ENCODE measurements around the gene ISCU.
"Not testable (repeated sequence)": the region's sequence is repeated elsewhere in the genome, so short reads cannot be mapped to it uniquely, and the experiment has no call there.

The ISCU gene

DNA sequence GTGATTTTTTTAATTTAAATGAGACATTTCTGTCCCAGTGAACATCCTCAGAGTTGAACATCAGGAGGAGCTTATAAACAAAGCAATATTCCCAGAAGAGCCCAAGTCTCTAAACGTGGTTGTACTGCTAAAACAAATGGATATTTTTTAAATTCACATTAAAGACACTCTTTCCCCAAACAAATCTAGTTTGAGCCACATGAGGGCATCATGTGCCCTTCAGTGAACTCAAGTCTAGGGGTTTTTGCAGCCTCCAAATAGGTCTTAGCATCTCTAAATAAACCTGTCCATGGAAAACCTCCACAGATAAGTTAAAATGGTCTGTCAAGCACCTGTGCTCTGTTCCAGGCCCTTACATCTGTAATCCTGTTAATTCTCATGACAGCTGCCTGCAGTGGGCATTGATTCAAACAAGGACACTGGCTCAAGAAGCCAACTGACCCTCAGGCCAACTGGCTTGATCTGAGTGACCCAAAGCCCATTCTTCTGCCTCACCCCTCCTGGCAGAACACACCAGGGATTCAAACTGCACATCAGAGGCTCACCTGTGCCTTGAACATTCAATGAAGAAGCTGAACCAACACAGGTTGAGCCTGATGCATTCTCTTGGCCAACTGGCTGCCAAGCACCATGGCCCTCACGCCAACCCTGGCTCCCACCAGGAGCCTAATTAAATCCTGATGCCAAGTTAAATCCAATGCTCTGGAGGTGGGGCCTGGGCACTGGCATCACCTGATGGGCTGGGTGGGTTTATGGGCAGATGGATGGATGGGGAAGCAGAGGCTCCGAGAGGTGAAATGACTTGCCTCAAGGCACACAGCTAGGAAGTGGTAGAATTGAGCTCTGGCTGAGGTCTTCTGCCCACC, 8.6 kb downstream of the ISCU start:
- DNase-seq (ENCODE audit: low read depth): peak; percentile 62

DNA sequence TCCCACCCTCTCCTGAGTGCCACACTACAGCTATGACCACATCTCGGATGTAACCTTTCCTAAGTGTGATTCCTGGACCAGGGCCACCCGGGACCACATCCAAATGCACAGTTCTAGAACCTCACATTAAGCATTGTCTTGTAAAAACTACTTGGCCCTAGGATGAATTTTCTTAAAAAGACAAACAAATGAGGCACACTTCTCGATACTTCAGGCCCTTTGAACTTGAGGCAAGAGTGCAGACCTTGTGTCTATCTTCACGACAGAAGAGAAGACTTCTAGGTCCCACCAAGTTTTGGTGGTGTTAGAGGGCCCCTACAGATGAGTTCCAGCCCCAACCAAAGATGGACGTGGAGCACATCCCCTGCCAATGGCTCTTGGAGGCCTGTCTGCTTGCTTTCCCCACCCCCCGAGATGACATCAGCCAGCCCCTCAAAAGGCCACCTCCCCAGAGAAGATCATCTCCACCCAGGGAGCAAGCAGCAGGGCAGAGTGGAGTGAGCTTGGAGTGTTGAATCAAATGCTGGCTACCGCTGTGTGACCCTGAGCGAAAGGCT, 9.3 kb downstream of the ISCU start:
- no peak for DNase-seq (ENCODE audit: low read depth)

DNA sequence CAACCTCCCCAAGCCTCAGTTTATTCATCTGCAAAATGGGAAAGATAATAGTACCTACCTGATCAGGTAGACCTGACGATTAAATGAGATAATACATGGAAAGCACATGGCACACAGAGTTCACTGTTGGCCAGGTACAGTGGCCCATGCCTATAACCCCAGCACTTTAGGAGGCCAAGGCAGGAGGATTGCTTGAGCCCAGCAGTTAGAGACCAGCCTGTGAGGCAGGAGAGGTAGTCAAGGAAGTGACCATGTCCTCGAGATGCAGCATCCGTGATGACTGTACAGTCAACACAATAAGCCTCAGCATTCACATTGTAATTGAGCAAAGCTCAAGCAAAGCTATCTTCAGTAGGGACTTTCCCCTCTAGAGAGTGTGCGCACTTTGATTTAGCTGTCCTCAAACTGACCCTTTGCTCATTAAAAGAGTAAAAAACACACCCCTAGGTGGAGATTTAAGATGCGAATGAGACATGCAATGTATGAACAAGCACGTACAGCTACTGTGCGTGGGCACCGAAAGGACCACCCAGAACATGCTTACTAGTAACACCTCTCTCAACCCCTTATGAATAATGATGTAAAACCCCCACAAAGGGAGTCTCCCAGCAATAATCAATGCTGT, 9.9 kb downstream of the ISCU start:
- no peak for DNase-seq (ENCODE audit: low read depth)

DNA sequence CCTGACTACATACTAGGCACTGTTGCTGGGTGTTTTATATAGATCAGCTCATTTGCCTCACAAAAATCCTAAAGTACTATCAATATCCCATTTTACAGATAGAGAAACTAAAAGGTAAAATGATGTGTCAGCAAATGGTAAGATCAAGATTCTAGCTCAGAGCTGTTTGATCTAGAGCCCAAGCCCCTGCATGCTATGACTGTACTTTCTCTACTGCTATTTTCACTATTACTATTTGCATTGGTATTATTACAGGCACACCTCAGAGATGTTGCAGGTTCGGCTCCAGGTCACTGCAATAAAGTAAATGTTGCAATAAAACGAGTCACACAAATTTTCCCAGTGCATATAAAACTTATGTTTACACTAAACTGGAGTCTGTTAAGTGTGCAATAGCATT, 10.9 kb downstream of the ISCU start:
- no peak for DNase-seq (ENCODE audit: low read depth)

DNA sequence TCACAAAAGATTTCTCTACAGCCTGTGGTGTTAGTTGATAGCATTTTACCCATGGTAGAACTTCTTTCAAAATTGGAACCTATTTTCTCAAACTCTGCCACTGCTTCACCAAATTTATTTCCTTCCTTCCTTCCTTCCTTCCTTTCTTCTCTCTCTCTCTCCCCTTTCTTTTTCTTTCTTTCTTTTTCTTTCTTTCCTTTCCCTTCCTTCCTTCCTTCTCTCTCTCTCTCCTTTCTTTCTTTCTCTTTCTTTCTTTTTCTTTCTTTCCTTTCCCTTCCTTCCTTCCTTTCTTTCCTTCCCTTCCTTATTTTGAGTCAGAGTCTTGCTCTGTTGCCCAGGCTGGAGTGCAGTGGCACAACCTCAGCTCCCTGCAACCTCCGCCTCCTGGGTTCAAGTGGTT, 11.9 kb downstream of the ISCU start:
- DNase-seq (ENCODE audit: low read depth): not testable (repeated sequence)

DNA sequence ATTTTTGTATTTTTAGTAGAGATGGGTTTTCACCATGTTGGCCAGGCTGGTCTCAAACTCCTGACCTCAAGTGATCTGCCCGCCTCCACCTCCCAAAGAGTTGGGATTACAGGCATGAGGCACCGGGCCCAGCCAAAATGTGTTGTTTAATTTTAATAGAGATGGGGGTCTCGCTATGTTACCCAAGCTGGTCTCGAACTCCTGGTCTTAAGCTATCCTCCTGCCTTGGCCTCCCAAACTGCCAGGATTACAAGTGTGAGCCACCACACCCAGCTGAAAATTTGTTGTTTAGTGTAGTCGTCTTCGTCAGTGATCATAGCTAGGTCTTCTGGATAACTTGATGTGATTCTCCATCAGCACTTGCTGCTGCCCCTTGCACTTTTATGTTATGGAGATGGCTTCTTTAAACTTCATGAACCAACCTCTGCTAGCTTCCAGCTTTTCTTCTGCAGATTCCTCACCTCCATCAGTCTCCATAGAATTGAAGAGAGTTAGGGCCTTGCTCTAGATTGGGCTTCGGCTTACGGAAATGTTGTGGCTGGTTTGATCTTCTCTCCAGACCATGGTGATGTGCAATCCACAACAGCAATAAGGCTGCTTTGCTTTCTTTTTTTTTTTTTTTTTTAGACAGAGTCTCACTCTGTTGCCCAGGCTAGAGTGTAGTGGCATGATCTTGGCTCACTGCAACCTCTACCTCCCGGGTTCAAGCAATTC, 13.0 kb downstream of the ISCU start:
- no peak for DNase-seq (ENCODE audit: low read depth)

DNA sequence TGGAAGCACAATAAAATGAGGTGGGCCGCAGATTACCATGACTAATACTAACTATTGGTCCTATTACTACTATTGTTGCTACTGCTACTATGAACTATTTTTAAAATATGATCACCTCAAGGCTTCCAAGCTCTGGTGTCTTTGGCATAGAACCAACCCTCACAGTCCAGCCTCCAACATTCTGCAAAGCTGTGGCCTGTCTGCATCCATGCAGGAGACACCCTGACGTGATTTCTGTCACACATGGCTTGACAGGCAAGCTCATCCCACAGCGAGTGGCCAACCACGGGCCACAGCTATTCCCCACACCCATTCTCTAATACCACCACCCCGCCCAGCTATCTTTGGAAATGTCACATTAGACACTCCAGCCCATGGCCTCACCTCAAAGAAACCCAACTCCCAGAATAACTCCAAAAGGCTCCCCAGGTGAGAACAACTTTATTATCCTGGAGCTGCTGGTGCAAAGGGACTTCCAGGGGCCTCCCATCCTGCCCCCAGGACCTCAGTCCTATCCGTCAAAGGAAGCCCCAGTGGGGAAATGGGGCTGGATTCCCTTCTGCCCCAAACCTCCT, 14.4 kb downstream of the ISCU start:
- no peak for DNase-seq (ENCODE audit: low read depth)

DNA sequence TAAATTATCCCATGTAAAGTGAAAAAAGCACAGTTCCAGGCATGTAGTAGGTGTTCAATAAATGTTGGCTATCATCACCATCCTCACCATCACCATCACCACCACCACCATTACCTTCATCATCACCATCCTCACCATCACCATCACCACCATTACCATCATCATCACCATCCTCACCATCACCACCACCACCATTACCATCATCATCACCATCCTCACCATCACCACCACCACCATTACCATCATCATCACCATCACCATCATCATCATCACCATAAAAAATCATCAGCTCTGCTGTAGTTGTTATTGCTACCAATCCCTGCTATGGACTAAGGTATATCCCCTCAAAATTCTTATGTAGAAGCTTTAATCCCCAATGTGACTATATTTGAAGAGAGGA, 15.1 kb downstream of the ISCU start:
- no peak for DNase-seq (ENCODE audit: low read depth)

DNA sequence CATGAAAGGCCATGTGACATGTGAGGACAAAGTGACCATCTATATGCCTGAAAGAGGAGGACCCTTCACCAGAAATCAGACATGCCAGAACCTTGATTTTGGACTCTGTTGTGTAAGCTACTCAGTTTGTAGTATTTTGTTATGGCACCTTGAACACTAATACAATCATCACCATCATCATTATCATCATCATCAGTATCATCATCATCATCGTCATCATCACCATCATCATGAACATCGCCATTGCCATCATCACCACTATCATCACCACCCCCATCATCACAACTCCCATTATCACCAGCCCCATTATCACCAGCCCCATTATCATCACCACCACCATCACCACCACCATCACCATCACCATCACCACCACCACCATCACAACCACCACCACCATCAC, 15.9 kb downstream of the ISCU start:
- DNase-seq (ENCODE audit: low read depth): no peak

DNA sequence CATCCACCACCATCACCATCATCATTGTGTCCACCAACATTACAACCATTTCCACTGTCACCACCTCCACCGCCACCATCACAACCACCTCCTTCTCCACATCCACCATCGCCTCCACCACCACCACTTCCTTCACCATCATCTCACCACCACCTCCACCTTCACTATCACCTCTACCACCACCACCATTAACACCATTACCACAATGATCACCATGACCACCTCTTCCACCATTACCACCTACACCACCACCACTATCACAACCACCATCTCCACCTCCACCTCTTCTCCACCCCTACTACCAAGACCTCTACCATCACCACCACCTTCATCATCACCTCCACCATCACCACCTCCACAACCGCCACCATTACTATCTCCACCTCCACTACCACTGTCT, 16.4 kb downstream of the ISCU start:
- no peak for DNase-seq (ENCODE audit: low read depth)

DNA sequence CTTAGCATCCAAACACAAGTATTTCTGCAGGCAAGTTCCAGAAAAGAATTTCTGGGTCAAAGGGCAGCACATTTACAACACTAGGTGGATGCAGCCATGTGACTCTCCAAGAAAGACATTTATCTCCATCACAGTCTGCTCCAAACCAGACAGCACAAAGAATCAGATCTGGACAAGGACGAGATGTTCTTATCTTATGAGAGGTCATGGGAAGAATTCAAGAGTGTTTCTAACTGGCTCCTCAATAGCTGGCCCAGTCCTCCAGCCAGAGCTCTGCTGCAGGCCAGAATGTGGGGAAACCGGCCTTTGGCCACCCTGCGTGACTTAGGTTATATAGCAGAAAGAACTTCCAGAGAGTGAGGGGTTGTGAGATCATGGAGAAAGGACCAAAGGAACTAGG, 18.1 kb downstream of the ISCU start:
- DNase-seq (ENCODE audit: low read depth): peak; percentile 98

DNA sequence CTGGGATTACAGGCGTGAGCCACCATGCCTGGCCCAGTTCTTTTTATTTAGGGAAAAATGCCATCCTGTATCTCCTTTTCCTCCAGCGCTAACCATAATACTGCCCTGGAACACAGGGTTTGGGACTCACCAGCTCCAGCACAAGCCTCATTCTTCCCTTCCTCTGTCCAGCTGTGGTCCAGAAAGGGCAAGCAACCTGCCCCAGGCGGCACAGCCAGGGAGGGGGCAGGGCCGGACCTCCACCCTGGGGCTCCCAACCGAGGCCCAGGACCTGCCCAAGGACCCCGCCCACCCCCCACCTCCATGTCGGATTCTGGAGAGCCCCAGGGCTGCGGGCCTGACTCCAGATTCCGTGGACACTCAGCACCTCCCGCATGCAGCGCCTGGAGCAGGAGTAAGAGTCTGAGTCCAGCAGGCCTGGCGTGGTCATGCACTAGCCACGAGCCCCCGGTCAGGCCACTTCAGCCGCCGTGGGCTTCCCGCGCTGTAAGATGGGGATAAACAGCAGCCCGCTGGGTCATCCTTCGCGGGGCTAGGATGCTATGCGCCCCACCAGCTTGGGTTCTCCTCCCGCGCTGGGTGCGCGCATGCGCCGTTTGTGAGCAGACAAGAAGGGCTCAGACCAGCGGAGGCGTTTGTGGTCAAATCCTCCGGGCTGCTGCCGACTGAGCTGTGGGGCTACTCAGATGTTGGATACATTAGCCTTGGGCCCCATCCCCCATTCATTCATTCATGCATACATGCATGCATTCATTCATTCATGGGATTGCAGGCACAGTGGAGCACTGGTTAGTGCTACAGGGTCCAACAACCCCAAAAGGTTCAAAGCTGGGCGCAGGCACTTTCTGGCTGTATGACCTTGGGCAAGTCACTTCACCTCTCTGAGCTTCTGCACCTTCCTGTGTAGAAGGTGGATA, 19.2 kb downstream of the ISCU start:
- DNase-seq (ENCODE audit: low read depth): peak; percentile 45

DNA sequence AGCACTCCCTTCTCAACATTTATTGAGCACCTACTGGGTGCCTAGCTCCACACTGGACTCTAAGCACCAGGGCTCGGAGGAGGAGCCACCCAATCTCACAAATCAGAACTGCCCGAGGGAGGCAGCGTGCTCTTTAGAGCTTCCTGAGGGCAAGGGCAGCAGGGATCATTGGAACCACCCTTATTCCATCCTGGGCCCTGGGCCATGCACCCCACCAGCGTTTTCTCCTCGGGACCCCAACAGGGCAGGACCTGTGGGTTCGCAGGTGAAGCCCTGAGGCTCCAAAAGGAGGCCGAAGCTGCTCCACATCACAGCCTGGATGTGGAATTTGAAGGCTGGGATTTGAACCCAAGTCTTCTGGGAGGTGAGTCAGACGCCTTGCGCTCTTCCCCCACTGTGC, 20.1 kb downstream of the ISCU start:
- DNase-seq (ENCODE audit: low read depth): no peak

DNA sequence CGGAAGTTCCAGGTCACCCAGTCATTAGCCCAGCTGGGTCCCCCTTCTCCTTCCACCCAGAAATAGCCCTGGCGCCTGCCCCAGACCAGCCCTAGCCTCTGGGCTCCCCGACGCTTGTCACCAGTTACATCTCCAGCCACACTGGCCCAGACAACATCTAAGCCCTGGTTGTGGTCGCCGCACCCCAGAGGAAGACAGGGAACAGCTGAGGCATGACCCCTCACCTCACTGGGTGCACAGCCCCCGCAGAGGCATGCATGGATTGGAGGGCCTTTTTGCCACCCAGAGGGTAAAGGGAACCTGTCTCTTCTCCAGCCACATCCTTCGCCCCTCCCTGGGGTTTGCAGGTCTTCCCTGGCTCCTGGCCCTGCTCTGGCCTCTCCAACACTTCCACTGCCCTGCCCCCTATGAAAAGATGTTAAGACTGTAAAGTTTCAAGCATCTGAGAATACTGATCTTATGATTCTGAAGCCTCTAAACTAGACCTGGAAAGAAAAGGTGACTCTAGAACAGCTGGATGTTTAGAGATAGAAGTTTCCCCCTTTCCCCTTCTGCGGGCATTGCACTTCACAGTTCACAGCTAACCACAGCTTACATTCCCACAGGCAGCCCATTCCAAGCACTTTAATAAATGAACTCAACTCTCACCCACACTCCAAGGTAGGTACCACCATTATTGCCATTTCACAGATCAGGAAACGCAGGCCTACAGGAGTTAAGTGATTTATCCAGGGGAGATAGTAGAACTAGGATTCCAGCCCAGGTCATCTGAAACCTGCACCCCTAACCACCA, 20.8 kb downstream of the ISCU start:
- DNase-seq (ENCODE audit: low read depth): peak; percentile 40

DNA sequence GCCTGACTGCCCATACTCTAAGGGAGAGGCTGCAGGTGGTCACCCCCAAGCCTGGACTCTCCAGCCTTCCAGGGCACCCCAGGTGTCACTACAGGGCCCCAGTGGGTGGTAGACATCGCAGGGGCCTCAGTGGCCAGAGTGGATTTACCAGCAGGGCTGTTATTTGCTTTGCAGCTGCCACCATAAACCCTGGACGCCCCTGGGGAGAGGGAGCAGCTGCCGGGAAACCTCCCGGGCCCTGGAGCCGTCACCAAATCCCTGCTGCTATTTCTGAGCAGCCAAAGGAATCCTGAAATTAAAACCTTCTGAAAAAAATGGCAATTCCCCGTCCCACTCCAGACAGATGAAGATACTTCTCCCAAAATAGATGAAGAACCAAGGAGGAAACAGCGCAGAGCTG, 21.6 kb downstream of the ISCU start:
- DNase-seq (ENCODE audit: low read depth): no peak

DNA sequence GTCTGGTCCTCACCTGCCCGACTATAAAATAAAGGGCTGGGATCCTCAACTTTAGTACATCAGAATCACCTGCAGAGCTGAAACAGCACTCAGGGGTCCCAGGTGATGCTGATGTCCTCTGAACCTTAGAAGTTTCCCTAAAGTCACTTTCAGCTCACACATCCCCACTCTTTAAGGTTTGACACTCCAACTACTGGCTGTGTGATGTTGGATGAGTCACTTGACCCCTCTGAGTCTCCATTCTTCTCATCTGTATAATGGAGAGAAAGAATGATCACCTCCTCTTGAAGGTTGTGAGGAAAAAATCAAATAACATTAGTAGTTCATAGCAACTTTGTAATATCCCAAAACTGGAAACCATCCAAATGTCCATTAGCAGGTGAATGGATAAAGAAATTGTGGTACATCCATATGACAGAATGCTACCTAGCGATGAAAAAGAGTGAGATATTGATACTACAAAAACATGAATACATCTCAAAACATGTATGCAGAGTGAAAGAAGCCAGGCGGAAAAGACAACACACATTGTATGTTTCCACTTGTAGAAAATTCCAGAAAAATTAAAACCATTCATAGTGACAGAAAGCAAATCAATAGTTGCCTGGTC, 22.2 kb downstream of the ISCU start:
- DNase-seq (ENCODE audit: low read depth): no peak

DNA sequence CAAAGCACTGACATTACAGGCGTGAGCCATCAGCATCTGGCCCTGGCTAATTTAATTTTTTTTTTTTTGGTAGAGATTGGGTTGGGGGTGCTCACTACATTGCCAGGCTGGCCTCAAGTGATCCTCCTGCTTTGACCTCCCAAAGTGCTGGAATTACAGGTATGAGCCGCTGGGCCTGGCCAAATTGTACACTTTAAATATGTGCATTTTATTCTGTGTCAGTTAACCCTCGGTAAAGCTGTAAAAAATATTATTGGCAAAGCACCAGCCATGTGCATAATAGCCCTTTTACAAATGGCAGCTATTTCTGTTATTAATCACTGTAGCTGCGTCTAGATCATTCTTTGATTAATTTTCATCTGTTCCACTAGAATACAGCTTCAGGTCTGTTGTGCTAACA, 23.5 kb downstream of the ISCU start:
- no peak for DNase-seq (ENCODE audit: low read depth)

DNA sequence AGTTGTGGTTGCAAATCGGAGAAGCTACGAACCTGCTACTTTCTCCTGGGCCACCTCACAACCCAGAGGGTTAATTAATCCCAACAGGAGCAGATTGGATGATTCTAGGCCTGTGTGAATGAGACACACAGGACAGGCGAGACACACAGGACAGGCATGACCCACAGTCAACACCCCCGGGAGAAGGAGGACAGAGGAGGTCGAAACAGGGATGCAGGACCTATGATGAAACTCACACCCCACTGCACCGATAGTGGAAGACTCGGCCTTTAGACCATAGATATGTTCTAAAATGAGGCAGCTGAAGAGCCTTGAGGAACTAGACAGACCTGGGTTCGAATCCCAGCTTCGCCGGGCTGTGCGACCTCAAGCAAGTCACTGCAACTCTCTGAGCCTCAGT, 23.9 kb downstream of the ISCU start:
- DNase-seq (ENCODE audit: low read depth): no peak

DNA sequence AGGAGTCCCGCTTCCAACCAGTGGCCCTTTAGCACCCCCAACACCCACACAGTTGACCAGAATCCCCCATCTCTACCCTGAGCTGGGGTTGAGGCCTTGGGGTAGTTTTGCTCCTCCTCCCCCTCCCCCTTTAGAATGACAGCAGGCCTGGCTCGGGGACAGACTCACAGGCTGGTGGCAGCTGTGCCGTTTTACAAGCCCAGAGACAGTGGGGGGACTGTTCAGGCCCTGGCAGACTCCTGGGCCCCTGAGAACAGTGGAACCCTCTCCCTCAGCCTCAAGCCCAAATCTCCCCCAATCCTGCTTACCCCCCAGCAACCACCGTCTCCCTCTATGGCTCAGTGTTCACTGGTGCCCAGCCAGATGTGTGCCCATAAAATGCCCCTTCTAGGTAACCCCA, 25.4 kb downstream of the ISCU start:
- DNase-seq (ENCODE audit: low read depth): no peak

Data from amniotic epithelial cell (primary cell).